Epithelial cell of esophagus (primary cell): ENCODE results near the gene CFAP97.
A peak's percentile ranks its signal among the peaks of the same experiment; 100 is the strongest.

Source experiments
- DNase-seq: peaks from one replicate; pipeline ENCODE4 v3.0.0; 2010; ENCODE audit warnings: low read depth
- H3K4me3 ChIP-seq: 2 replicates; pipeline ENCODE4 v1.5.1; 2011; ENCODE audit warnings: mild to moderate bottlenecking, low read length, control low read depth
- CTCF ChIP-seq: IDR thresholded peaks from 2 replicates; pipeline ENCODE4 v1.5.1; 2011; ENCODE audit warnings: low read depth, mild to moderate bottlenecking, low read length, control low read depth, inconsistent platforms; ENCODE audit not compliant: insufficient read depth; ENCODE audit errors: missing control alignments

The CFAP97 gene

DNA sequence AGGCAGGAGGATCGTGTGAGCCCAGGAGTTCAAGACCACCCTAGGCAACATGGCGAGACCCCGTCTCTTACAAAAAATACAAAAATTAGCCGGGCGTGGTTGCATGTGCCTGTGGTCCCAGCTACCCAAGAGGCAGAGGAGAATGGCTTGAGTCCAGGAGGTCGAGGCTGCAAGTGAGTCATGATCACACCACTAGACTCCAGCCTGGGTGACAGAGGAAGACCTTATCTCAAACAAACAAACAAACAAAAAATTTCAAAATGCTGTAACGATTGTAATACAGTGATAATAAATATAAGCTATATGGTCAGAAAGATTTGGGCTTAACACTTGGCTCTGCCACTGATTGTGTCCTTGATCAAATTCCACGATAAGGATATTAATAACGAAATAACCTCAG lies 36.6 kb downstream of the CFAP97 start:
- TF ChIP-seq CTCF: no peak
- no peak for DNase-seq
- no peak overlapping the region for H3K4me3 ChIP-seq

DNA sequence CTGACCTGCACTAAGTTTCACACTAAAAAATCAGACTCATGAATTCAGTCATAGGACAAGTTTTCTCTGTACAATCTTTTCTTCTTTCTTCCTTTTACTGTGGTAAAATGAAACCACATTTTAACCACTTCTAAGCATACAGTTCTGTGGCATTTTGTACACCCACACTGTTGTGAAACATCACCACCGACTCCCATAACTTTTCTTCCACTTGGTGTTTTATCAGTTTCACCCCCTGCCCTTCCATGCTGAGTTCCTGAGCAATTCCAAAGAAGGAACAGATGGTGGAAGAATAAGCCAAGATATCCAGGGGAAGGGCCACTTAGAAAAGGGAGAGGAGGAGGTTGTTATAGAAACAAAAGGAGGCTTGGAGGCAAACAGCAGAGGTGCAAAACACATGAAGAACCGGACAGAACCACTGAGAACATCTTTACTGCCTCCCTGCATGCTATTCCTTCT lies 38.2 kb downstream of the CFAP97 start:
- no peak for TF ChIP-seq CTCF
- H3K4me3 ChIP-seq: no peak overlapping the region
- no peak for DNase-seq

DNA sequence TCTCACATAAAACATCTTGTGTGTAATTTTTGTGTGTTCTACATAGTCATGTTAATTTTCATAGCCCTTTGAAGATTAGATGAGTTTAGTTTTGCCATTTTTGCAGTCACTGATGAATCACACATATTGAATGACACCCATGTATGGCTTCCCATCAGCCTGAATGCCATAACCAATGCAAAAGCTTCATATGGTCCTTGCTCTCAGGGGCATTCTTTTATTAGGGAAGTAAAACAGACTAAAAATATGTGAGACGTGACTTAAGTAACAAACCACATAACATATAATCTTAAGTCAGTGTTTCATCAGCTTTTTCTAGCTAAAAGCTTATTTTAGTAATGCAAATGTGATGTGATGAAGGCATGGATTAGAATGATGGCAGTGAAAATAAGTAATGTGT lies 52.5 kb downstream of the CFAP97 start:
- DNase-seq: no peak
- no peak overlapping the region for H3K4me3 ChIP-seq

DNA sequence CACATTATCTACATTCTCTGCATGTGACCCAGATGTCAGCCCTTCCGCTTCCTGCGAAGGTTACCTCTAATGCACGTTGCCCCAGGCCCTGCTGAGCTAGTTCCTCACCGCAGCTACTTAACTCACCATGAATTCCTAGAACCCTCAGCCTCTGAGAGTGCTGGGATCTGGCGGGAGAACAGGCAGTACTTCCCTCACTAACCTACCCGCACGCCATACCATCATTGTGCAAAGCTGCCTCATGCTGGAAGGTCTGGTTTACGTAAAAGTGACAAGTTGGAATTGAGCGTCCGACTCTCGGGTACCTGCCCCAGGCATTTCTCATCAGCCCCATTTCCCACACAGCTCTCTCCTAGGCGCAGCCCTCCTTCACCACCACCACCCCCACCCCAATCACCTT lies 54.4 kb downstream of the CFAP97 start:
- TF ChIP-seq CTCF: no peak
- DNase-seq: no peak
- H3K4me3 ChIP-seq: no peak overlapping the region

More for the DNA sequence above, 52.5 kb downstream of the CFAP97 start:
- no peak for TF ChIP-seq CTCF

GRCh38 chr4:185145572-185145971 lies 58.2 kb downstream of the CFAP97 start:
- no peak for DNase-seq
- H3K4me3 ChIP-seq: no peak overlapping the region
- no peak for TF ChIP-seq CTCF

DNA sequence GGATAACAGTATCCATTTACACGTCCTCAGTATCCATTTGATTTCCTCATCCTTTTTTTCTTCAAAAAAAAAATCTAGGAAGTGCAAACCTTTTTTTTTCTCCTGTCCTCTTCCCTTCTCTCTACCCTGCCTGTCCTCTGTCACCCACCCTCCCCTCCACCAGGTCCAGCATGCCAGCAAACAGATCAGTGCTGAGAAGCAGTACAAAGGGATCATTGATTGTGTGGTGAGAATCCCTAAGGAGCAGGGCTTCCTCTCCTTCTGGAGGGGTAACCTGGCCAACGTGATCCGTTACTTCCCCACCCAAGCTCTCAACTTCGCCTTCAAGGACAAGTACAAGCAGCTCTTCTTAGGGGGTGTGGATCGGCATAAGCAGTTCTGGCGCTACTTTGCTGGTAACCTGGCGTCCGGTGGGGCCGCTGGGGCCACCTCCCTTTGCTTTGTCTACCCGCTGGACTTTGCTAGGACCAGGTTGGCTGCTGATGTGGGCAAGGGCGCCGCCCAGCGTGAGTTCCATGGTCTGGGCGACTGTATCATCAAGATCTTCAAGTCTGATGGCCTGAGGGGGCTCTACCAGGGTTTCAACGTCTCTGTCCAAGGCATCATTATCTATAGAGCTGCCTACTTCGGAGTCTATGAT lies 59.1 kb downstream of the CFAP97 start:
- no peak for DNase-seq
- TF ChIP-seq CTCF: no peak
- no peak overlapping the region for H3K4me3 ChIP-seq

- peak overlapping the region; percentile 68 for H3K4me3 ChIP-seq
- DNase-seq: peak; percentile 67
- TF ChIP-seq CTCF: no peak
These were observed 60.2 kb downstream of the CFAP97 start for GRCh38 chr4:185143601-185143969.
